ENCODE results near the gene NCSTN.

Gene NCSTN

GRCh38 chr1:160342953-160343869 is at the start of gene NCSTN, which contains the start of gene COPA:
NCSTN (plus strand) TSS chr1:160343383; CDS start chr1:160343397, 14 bp downstream.
COPA (minus strand) TSS chr1:160343250; CDS start chr1:160343170, 80 bp downstream.
- peak; percentile 85 to 88 for DNase-seq

GRCh38 chr1:160296036-160296435 is 47.1 kb upstream of the NCSTN start:
- no peak for DNase-seq

GRCh38 chr1:160300173-160300572 is 43.0 kb upstream of the NCSTN start:
- no peak for DNase-seq

GRCh38 chr1:160307118-160307791 is 35.9 kb upstream of the NCSTN start:
- DNase-seq = no peak

GRCh38 chr1:160308451-160309184 is 34.6 kb upstream of the NCSTN start:
- DNase-seq = no peak

GRCh38 chr1:160309185-160309557 is 34.0 kb upstream of the NCSTN start:
- DNase-seq = no peak

DNA sequence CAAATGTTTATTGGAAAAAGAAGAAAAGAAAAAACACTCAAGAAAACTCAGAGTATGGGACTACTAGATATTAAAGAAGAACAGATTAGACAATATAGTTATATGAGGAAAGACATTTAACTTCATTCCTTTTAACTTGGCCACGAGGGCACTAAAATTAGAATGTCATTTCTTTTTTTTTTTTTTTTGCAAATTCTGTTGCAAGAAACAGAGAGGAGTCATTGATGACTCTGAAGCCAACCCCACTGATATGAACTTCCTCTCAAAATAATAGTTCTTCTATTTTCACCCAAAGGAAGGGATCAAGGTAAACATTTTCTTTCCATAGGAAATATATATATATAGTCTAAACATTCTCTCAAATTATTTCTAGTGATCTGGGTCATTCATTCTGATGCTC is 33.6 kb upstream of the NCSTN start:
- DNase-seq = no peak

GRCh38 chr1:160315359-160315758 is 27.8 kb upstream of the NCSTN start:
- no peak for DNase-seq

- no peak for DNase-seq
These were observed 20.4 kb upstream of the NCSTN start for GRCh38 chr1:160322831-160323230.

DNA sequence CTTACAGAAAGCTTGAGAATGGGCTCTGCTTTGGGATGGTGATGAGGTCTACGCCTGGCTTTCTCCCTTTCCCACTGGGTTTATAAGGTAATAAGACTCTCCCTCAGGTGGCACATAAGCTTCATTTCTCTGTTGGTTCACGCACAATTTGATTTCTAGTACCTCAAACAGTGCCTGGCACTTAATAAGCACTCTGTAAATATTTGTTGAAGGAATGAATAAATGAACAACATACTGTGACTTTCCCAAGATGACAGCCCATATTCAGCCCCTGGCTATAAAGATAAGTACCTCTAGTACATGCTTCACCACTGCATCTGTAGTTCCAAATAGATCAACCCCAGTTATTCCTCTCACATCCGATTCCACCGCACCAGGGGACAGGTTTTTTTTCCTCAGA is 17.9 kb upstream of the NCSTN start:
- DNase-seq = no peak

DNA sequence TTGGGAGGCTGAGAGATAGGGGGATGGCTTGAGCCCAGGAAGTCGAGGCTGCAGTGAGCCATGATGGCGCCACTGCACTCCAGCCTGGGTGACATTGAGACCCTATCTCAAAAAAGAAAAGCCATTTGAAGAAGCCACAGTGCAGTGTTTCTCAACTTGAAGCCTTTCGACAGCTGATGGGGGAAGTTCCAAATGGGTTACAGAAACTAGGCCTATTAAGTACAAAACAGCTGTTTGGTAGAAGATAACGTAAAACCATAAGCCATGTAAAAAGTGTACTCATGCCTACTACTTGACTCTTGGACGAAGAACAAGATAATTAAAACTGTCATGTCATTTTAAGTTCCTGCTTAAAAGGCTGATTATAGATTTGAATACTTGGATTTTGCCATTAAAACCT is 16.8 kb upstream of the NCSTN start:
- DNase-seq = no peak

DNA sequence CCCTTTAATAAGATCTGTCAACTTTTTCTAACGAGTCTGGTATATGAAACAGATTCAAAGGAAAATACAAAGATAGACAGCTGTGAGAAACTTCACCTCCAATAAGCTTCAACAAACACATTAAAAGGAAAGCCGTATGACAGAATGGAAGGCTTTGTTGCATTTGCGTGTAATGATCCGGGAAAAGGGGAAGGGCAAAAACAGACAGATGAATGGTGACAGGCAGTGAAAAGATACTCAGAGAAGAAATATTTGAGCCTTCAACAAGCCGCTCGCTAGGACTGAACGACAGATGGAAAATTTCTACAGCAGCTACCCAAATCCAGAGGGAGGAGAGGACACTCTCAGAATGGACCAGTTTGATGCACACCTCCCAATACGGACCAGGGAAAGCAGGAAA is 15.0 kb upstream of the NCSTN start:
- no peak for DNase-seq

DNA sequence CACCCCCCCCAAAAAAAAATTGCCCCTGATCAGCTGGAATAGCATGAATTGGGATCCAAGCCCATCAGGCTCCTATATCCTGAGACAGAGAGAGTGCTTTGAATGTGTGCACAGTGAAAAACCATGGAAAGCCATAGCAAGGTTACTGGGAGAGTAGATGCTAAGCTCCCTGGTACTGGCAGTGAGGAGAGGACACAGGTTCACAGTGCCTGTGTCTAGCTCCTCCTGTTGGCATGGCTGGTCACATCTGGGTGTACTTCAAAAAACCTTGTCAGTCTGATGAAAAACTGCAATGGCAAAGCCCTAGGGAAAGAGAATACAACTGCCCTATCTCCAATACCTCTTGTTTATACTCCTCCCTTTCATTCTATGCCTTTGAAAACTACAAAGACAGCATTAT is 13.1 kb upstream of the NCSTN start:
- DNase-seq = no peak

GRCh38 chr1:160332516-160332915 is 10.7 kb upstream of the NCSTN start:
- no peak for DNase-seq

GRCh38 chr1:160338580-160338979 is 4.6 kb upstream of the NCSTN start:
- DNase-seq = no peak

- DNase-seq = no peak
These were observed 3.0 kb upstream of the NCSTN start for GRCh38 chr1:160340146-160340545.

GRCh38 chr1:160340866-160341265 is 2.3 kb upstream of the NCSTN start:
- DNase-seq = no peak

DNA sequence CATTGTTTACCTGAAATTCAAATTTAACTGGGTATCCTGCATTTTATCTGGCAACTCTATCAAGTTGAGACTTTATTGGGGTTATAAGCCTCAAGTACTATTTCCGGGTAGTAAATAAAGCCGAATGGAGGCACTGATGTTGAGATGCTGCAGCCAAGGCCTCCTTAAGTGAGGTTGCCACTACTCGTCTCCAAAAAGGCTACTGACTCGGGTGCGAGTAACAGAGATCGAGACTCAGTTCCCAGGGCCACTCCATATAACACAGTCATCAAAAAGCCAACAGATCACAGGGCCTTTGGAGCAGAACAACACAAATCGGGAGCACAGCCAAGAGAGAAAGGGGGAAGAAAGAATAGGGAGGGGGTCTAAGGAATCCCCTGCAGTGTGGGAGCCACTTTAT is 657 bp upstream of the NCSTN start:
- DNase-seq = no peak

GRCh38 chr1:160344241-160344640 is 1.1 kb downstream of the NCSTN start:
- DNase-seq = no peak

DNA sequence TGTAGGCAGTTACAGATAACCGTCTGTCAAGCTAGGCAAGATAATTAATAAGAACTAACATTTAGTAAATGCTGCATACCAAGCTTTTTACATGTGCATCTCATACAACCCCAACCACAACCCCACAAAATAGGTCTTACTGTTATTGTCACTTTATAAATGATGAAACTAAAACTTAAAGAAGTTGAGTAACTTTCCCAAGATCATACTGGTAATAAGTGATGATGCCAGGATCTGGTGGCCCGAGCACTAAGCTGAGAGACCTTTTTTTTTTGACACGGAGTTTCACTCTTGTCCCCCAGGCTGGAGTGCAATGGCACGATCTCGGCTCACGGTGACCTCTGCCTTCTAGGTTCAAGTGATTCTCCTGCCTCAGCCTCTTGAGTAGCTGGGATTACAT is 1.8 kb downstream of the NCSTN start:
- no peak for DNase-seq

DNA sequence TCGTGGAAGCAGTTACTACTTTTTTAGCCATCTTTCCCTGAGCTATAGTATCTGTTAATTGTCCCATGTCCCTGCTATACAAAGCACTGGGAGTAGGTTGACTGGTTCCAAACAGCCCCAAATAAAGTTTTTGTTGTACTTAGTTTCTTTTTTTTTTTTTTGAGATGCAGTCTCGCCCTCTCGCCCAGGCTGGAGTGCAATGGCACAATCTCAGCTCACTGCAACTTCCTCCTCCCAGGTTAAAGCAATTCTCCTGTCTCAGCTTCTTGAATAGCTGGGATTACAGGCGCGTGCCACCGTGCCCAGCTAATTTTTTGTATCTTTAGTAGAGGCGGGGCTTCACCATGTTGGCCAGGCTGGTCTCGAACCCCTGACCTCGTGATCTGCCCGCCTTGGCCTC is 3.3 kb downstream of the NCSTN start:
- DNase-seq = no peak

DNA sequence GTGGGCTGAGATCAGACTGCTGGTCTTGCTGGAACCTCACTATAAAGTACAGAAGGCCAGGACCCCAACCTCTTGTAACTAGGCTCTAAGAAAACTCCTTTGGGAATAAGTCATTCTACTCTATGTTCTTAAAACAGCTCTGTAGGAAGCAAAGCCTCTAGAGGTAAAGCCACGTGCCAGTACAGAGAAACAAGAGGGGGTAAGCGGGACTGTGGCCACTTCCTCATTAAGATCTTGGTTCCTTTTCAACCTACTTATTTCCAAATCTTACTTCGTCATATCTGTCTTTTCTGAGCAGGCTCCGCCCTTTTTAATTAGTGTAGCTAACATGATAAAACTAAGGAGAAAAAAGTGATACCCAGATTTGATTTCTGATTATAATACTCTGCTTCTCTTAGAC is 3.8 kb downstream of the NCSTN start:
- DNase-seq = no peak

GRCh38 chr1:160351629-160352028 is 8.4 kb downstream of the NCSTN start:
- DNase-seq = no peak

- DNase-seq = no peak
These were observed 9.4 kb downstream of the NCSTN start for GRCh38 chr1:160352555-160352954.
